HG03565 (cell line): ENCODE measurements around the gene PRCC.

Source experiments
- ATAC-seq: cut with Tn5 transposase; IDR thresholded peaks from one replicate; pipeline ENCODE4 v1.9.1; 2021; ENCODE audit warnings: mild to moderate bottlenecking, moderate library complexity; ENCODE audit not compliant: unreplicated experiment

Gene PRCC, protein sequence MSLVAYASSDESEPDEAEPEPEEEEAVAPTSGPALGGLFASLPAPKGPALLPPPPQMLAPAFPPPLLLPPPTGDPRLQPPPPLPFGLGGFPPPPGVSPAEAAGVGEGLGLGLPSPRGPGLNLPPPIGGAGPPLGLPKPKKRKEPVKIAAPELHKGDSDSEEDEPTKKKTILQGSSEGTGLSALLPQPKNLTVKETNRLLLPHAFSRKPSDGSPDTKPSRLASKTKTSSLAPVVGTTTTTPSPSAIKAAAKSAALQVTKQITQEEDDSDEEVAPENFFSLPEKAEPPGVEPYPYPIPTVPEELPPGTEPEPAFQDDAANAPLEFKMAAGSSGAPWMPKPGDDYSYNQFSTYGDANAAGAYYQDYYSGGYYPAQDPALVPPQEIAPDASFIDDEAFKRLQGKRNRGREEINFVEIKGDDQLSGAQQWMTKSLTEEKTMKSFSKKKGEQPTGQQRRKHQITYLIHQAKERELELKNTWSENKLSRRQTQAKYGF

DNA sequence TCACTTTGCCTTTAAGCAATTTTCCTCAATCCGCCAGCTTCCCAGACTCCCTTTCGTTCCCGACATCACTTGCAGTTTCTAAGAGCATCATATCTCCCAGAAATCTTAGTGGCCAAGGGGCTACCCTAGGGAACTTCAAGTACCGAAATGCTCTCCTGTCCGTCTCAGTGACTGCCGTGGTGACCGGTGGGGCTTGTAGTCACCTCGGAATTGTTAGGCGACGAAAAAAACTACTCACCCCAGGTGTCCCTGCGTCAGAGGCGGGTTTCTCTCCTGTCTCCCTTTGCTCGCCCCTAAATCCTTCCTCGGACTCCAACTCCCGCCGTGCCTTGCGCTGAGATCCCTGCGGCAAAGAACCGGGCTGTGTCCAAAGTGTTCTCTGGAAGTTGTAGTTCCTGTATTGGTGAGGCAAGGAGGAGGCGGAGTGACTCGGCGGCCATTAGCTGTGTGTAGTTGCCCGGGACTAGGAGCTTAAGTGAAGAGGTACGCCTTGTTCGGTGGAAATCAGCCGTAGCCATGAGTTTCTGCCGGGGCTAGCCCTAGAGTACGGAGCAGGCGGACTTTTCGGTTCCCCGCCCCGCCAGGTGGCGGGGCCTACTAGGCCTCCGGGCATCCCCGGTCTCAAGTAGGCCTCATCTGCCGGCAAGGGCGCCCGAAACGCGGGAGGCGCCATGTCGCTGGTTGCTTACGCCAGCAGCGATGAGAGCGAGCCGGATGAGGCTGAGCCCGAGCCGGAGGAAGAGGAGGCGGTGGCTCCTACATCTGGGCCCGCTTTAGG is at the start of gene PRCC:
TSS of gene PRCC (plus strand) at position 435 of the 778 bp plus-strand sequence. CDS start at position 672, 237 bp downstream.
- ATAC-seq = peak; percentile 86

DNA sequence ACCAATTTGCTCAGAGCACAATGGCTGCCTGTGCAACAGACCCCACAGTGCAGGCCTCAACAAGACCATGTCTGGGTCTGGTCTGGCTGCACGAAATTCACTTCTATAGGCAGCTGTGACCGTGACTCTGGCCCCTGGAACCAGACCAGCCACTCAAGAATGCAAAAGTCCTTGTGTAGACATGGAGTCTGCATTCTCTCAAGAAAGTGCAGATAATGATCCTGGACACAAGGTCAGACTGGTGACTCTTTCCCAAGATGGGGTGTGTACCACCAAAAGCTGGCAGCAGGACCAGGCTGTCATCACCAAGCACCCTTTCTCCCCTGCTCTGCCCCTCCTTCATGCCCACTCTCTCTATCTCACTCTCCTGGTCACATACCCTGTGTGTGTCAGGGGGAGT is 46.2 kb upstream of the PRCC start:
- ATAC-seq = no peak

DNA sequence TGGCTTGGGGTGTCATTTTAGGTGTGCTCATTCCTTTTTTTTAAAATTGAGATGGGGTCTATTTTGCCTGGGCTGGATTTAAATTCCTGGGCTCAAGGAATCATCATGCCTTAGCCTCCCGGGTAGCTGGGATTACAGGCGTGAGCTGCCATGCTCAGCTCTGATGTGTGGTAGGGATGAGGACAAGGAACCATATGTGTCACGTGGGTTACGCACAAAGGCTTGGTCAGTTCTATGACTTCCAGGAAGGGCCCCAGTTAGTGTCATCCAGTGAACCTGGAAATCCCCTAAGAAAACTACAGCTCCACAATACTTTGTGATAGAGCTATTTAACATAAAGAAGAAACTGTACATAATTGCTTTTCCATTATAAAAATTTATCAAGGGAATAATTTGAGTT is 45.8 kb upstream of the PRCC start:
- ATAC-seq = no peak

DNA sequence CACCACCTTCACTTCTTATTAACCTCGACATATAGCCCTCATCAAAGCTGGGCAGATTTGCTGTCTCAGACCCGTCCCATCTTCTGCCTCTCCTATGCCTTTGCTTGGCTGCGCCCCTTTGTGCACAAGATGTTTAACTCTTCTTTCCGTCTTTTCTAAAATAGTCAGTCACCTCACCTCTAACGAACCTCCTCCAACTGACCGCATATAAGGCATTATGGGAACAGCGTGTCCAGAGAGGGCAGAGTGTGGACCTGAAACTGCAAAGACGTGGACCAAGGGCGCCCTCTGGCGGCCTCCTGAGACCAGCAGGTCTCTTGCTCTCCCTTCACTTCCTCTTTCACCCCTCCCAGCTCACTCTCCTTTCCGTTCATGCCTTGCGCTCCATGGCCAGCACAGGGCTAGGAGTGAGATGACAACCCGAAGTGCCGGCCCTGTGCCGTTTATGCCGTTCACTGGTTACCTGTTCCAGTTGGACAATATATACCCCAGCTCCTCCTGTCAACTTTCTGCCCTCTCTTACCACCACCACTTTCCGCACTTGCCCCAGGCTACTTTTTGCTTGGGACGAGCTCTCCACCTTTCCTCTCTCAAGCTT is 41.6 kb upstream of the PRCC start:
- no peak for ATAC-seq

DNA sequence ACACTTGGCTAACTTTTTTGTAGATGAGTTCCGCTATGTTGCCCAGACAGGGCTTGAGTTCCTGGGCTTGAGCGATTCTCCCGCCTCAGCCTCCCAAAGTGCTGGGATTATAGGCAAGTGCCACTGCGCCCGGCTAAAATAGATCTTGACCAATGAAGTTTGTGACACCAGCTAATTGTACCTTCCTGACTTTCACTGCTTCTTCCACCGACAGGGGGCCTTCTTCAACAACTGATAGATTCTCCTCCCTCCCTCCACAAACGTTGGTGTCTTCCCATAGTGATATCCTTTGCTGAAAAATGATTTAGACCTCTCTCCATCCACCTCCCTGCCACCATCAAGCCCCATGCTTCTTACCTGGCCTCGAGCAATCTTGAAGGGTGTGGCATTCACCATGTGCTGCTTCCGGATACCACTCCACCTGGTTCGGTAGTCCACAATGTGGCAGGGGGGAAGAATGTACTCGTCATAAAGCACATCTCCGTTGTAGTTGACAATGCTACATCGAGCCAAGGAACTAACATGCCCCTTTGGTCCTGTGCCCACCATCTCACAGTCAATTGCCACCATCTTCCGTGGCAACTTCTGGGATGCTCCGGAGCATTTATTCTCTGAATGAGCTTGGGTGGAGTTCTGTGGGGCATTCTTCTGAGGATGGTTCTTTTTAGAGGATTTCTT is 40.6 kb upstream of the PRCC start:
- ATAC-seq = no peak

DNA sequence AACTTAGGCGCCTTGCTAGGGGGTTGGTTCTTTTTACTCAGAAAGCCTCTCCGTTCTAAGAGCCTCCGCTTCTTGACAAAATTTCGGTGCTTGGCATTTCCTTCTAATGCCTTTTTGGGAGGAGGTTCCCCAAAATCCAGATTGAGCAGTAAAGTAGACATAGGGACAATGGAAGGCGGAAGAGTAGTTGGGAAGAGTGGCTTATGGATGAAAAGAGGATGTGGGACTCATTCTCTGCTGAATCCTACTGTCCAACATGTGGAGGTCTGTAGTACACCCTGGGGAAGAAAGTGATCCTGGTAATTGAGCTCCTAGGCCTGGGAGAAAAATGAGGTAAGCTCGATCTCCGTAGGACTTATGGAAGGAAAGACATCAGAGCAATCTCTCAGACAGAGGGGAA is 39.8 kb upstream of the PRCC start:
- ATAC-seq = no peak

DNA sequence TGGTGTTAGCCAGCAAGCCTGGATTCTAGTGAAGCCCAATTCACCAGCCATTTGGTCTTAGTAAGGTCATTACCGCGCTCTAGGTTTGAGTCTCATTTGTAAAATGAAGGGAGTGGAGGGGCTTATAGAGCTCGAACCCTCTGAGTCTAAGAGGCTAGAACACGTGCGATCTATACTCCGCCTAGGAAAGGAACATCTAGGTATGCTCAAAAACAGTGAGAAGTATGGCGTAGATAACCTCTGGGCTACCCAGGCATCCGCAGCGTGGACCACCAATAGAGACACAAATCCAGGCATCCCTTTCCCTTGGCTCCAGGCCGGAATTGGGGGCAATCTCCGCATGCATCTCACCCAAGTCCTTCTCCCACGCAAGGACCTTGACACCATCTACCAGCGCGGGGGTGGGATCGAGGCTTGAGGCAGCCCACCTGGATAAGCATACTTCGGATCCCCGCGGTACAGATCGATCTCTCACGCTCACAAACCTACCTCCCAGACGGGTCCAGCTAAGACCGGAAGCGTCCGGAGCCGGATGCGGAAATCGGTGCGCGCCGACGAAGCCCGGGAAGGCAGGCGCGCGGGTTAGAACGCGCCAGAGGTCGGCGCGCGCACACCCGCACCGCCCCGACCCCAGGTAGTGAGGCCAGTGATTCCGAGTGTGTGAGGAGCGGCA is 39.3 kb upstream of the PRCC start, which contains the start of gene METTL25B:
TSS of gene METTL25B (plus strand) at position 544 of the 673 bp plus-strand sequence. CDS start 636 bp downstream, outside the sequence.
- peak; percentile 26 for ATAC-seq

DNA sequence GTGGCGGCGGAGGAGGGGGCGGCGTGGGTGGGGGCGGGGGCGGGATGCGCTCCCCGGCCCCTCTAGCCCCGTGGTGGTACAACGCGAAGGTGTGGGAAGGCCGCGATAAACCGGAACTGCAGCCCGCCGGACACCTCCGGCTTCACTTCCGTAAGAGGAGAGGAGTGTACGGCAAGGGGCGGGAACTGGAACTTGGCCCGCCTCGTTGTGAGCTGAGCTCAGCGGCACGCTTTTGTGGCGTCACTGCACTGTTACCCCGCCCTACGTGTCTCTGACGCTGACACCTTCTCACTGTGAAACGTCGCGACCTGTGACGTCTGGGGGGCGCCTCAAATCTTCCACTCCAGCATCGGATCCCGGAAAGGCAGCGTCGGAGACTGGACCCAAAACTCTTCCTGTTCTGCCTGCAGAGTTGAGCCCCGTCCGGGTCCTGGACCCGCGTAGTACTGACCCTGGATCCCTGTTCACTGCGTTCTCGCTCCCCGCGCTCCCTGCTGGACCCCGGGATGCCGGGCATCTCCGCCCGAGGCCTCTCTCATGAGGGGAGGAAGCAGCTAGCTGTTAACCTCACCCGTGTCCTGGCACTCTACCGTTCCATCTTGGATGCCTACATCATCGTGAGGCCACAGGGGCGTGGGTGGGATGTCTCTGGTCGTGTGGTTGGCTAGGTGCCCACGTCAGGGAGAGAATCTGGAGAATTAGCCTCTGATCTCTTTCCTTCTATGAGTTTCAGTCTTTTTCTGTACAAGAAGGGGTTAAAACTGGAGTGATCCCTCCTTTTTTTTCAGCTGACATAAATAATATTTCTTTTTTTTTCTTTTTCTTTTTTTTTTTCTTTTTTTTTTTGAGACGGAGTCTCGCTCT is 38.5 kb upstream of the PRCC start, which contains the start of gene ISG20L2:
TSS of gene ISG20L2 (minus strand) at position 168 of the 864 bp plus-strand sequence. CDS start 1,114 bp downstream, outside the sequence.
- peak; percentile 82 for ATAC-seq

DNA sequence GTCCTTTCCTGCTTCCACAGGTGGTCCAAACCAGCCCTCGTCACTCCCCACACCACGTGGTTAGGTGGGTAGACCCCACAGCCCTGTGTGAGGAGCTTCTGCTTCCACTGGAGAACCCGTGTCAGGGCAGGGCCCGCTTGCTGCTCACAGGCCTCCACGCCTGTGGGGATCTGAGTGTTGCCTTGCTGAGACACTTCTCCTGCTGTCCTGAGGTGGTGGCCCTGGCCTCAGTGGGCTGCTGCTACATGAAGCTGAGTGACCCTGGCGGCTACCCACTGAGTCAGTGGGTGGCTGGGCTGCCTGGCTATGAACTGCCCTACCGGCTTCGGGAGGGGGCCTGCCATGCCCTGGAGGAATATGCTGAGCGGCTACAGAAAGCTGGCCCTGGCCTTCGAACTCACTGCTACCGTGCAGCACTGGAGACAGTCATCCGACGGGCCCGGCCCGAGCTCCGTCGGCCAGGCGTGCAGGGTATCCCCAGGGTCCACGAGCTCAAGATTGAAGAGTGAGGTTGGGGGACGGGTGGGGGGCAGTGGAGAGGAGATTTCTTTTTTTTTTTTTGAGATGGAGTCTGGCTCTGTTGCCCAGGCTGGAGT is 33.2 kb upstream of the PRCC start:
- ATAC-seq = no peak

DNA sequence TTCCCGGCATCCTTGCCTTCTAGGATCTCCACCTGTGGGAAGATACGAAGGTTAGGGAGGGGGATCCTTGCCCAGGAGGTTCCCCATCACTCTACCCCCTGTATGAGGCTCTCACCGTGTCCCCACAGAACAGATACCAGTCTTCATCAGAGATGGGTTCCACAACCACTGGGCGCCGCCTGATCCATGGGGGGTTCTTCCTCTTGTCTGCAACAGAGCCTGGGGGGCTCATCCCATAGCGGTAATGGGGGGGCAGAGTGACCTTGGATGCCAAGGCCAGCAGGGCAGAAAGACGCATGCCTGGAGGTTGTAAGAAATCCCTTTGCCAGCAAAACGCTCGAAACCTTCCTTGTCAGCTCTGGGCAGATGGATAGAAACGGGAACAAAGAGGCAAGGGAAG is 28.9 kb upstream of the PRCC start:
- no peak for ATAC-seq

DNA sequence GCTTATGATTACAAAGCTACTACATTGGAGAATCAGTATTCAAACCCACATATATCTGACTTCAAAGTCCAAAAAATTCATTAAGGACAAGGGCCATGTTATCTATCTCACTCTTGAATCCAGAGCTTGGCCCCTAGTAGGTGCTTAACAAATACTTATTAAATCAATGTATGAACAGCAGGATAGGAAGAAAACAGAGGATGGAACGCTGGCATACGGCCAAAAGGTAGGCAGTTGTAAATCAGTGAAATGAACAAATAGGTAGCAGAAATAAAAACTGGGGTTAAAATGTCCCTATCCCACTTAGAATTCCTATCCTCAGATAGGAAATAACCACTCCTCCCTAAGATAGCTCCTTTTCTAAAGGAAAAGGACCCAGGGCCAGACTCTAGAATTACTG is 28.4 kb upstream of the PRCC start:
- ATAC-seq = no peak

DNA sequence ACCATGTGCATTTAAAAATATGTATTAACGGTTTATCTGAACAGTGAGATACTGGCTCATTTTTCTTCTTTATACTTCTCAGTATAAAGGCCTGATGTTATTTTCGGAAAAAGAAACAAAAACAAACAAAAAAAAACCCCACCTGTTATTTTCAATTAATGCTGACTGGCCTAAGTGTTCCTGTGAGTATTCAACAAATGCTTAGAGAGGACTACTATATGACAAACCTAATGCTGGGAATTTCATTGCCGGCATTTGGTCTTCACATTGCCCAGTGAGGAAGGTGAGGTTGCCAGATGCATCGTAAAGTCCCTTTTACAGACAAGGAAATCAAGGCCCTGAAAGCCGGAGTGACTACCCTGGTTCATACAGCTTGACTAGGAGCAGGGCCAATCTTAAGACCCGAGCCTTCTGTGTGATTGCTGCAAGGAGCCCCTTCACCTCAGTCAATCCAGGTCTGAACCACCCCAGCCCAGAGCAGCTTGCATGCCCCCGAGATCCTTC is 27.0 kb upstream of the PRCC start:
- ATAC-seq = no peak

DNA sequence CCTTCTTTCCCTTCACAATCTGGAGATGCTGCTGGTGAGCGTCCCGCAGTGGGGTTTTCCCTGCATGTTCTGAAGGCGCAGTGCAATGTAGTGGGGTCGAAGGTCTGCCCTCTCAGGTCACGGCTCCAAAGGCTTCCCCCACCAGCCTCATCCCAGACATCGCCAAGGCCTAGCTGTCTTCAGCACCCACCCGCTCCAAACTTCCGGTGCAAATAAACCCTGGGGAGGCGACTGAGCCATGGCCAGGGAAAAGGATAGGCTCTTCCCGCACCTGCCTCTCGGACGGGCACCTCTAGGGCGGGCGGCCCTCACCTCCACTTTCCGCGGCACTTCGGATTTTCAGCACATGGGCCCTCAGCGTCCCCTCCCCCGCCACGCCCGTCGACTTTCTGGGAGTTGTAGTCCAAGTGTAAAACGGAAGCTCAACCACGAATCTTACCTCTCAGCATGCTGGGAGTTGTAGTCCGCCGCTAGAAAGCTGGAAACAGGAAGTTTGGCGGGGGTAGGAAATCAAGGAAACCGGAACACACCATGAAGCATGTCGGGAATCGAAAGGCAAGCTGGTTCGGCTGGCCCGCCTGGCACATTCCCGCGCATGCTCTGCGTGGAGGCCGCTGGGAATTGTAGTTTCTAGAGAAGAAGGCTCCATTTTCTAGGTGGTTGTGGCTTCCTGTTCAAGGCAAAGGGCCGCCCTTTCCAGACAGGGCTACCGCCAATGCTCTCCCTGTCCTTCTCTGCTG is 26.4 kb upstream of the PRCC start, which contains the start of gene MRPL24:
TSS of gene MRPL24 (minus strand) at position 348 of the 740 bp plus-strand sequence. CDS start 2,384 bp downstream, outside the sequence.
- peak; percentile 81 for ATAC-seq

DNA sequence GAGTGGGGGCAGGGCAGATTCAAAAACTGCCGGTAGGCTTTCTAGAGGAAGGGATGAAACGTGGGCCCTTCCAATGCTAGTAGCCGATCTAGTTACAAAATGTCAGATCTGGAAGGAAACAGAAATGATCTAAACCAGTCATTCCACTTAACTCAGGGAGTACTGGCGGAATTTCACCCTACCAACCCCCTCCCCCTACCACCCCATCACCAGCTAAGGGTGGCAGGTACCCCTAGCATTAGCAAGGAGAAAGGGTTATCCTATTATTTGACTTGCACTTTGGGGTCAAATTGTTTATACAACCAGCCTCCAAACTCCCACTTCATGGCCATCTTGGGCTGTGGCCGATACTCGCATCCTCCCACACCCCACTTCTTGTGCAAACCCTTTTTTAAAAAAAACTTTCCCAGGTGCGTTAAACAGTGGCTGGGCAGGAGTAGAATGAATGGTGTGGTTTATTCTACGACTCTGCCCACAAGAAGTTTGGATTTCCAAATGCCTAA is 25.8 kb upstream of the PRCC start:
- no peak for ATAC-seq

DNA sequence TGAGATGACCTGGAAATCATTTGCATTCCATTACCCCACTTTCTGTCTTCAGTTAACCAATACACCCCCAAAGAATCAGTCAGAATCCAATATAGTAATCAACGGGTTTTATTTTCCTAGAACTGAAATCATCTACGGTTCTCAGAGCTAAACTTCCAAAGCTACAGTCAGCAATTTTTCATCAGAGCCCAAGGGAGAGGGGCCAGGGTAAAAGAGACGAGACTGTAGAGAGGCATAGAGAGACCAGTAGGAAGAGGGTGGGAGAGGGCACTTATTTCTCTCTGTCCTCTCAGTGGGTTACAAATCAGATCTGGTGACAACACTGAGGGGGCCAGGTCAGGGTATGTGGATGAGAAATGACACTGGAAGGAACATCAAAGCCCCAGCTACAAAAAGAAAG is 25.3 kb upstream of the PRCC start:
- no peak for ATAC-seq

DNA sequence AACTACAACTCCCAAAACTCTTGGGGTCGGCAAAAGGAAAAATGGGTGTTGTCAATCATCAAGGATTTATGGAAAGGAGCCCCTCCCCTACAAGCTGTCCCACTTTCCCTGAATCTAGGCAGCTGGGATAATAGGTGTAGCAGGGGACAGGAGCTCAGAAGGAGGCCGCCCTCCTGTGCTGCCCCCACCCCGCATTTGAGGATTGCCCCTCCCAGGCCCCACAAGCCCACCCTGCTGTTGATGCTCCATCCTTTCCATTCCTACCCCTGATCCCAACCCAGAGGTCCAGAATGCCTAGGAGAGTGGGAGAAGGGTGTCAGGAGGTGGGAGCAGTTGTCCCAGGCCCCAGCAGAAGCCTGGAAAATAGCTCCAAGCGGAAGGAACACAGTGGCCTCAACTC is 24.5 kb upstream of the PRCC start:
- no peak for ATAC-seq
